DMS114 treated with DMSO at 0.1 percent for 48 hours (cell line): Measurements from ENCODE around the gene DDX5.
"Not testable (repeated sequence)": the region's sequence is repeated elsewhere in the genome, so short reads cannot be mapped to it uniquely, and the experiment has no call there.

Experiments
- DNase-seq: peaks from one replicate; lab custom pipeline; 2025; ENCODE audit not compliant: unreplicated experiment; lab: John Stamatoyannopoulos, UW

Gene DDX5

DNA sequence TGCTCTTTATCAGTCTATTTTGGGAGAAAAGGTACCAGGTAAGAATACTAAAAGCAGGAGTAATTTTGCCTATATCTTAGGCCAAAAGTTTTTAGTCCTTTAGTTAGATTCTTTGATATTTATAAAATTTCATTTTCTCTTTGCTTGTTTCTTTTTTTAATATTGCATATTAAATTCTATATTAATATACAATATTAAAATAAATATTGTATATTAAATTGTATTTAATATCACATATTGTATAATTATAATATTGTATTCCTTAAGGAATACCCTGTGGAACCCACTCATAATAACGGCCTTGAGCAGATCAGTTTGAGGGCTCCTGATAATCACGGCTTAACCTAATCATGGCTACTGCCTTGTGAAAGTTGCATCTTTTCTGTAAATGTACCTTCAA lies 2.6 kb upstream of the DDX5 start:
- DNase-seq = no peak

DNA sequence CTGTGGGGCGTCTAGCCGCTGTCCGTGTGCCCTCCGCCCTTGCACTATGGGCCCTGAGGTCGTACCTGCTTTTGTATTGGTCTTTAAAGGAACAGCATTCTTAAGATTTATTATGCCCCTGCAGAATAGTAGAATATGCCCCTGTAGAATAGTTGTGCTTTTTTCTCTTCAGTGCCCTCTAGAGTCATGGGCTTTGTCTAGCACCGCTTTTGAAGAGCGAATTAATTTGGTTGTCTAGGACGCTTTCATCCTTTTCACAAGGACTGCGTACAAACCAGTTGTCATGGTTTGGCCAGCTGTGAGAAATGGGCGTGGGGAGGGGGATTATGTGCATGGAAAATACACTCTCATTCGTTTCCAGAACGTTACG lies 1.3 kb upstream of the DDX5 start:
- DNase-seq = peak; percentile 45

GRCh38 chr17:64506576-64507412 lies 705 bp upstream of the DDX5 start, which contains the start of gene CEP95:
Gene CEP95 (plus strand): TSS chr17:64506977. CDS start chr17:64507098, 121 bp downstream.
- peak; percentile 97 for DNase-seq

DNA sequence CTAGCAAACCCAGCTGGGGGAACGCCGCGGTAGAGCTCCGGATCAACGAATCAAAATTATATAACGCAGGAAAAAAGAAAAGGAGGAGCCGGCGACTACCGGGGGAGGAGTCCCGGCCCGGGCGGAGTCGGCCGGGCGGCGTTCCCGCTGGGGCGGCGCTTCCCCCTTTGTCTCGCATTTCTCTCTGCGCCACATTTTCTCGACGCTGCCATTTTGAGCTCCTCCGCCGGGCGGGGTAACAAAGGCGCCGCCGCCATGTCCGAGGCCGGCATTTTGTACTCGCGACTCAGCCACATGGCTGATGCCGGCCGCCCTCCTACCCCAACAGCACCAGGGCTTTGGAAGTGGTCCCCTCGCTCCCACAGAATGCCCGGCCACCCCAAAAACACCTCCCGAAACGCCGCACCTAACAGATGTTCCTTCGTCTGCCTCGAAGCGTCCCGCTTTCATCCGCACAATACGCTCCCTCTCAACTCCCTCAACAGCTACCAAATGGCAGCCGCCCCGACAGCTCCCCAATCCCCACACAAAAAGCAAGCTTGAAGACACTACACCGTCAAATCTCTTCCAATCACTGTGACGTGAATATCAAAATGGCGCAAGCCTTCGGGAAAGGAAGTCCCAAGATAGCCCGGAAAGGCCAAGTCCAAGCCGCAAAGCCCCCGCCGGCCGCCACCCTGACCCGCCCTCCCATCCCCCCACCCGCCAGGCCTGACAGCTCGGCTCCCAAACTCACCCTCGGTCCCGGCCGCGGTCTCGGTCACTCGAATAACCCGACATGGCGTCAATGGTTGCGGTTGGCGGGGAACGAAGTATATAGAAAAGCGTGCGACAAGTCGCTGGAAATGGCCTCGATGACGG lies 519 bp downstream of the DDX5 start:
- peak; percentile 69 for DNase-seq

DNA sequence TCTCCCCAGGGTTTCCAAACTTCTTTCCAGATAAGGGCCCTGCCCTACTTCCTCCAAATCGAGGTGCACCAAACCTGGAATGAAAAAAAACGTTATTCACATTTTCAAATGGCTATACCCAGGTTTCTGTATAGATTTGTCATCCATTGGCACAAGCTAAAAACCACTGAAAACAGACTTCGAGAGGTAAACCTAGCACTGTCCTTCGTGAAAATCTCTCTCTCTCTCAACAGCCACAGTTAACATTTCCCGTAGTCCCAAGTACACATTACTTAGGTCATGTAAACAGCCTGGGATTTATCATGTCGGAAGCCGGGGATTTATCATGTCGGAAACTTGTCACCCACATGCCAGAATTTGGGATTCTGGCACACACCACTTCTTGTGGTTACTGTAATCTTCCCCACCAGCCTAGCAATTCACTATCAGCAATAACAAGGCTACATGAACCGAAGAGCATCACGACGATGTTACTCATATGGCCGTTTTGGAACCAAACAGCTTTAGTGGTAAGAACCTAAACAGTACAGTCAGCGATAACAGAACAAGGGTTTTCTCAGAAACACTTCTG lies 1.2 kb downstream of the DDX5 start:
- DNase-seq = no peak

- no peak for DNase-seq
Observed at GRCh38 chr17:64503821-64504768, 2.0 kb downstream of the DDX5 start.

DNA sequence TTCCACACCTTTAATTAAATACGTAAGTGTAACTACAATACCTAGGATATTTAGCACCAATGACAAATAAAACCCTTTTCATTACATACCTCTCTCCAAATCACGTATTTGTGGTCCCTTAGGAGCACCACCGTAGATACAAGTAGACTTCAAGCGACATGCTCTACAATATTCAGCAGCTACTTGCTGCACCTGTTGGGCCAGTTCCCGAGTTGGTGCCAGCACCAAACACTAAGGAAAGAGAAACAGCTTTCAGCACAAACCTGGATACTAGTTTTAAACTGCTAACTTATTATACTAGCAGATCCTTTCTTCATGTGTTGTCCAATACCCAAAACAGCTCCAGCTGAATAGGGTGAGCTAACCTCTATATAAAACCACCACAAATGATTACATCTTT lies 2.7 kb downstream of the DDX5 start:
- no peak for DNase-seq

DNA sequence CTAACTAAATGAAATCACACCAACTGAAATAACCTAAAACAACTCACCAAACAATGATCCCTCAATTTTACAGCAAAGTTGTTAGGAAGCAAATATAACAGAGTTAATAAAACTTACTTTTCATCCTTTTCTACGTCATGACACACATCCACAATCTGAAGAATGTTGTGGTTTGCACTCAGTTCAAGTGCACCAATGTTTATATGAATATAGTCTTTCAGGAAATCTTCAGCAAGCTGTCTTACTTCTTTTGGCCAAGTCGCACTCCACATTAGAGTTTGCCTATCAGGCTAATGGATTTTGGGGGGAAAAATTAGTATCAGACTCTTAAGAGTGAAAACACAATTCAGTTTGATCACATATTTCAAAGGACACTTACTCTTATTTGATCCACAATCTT lies 3.3 kb downstream of the DDX5 start:
- no peak for DNase-seq

GRCh38 chr17:64502021-64502420 lies 4.1 kb downstream of the DDX5 start:
- DNase-seq = no peak

DNA sequence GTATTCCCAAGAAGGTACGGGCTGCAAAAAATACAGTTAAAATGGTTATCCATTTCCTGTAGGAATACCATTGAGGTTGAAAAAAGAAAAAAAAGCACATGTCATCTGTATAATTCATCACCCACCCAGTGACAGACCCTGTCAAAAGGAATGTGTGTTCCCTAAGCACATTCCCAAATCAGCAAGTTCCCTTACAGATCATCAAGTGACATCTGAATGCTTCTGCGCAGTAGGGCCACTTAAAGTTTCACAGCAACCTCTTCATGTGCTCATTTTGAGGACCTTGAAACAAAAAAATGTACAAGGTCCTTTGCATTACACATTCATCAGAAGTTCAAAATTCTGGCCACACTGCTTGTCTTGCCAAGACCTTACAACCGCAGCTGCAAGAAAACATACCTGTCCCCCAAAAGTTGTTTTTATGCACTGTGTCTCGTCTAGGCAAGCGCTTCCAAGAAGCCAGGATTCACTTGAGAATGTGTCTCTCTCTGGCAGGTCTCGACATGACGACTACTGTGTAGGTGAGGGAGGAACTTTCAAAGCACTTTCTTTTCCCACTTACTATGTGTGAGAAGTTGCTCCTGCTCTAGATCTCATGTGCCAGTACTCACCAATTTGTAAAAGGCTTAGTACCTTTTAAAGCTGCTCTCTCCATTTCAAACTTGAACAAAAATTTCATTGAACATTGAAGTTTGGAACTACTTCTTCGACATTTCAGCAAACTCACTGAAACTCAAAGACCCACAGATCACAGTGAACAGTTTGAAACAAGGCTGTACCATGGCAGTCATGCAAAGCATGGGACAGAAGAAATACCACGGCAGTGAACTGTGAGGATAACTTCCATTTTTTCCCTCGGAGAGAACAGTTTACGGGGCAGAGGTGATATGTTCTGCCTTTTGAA lies 5.0 kb downstream of the DDX5 start:
- no peak for DNase-seq

GRCh38 chr17:64500487-64500859 lies 5.6 kb downstream of the DDX5 start:
- no peak for DNase-seq

GRCh38 chr17:64499805-64500486 lies 6.1 kb downstream of the DDX5 start:
- DNase-seq = no peak

GRCh38 chr17:64498308-64499203 lies 7.5 kb downstream of the DDX5 start:
- no peak for DNase-seq

DNA sequence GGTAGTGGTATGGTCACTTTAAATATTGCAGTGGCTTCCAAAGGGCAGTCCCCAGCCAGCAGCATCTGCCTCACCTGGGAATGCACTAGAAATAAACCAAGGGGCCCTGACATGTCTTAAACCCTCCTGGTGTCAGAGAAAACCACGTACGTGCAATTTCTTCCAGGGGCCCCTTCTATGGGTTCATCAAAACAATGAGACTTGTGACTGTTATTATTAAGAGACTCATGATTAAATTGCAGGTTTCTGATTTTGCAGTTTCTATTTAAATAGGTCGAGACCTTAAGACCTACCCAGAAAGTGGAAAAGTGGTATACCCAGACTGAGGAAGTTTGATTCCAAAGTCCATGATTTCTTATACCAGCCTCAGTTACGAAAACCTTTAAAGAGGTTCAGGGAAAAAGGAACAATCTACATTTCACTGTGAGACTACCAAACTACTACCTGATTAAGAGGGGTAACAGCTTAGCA lies 8.5 kb downstream of the DDX5 start:
- DNase-seq = no peak

DNA sequence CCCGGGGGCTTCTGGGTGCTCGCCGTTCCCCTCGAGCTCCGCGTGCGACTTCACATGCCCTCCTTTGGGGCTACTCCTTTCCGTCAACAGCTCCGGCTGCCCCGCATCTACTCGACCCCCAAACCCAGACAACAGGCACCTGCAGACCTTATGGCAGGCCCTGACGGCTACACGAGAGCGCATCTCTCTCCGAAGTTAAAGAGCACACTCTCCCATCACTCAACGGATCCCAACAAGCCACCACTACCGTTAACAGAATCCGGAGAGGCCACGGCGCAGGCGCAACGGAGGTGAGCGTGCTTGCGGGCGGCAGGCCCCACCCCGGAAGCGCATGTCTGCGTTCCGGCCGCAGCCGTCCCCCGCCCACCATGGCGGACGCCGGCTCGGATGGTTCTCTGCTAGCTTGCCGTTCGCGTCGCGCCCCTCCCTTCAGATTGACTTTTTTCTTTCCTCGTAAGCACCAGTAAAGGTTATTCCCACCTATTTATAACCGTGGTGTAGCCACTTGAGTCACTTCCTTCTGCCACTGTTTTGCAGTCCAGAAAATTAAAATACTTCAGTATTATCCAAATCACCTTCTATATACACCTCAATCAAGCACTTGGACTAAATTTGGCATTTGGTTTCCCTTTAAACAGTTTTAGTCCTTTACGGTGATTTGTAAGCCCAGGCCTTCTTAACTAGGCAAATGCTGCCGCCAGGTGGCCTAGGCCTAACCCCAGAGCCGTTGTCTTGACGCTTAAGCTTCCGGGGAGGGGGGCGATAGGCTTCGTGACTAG lies 9.1 kb downstream of the DDX5 start, which contains the start of gene POLG2:
Gene POLG2, minus strand, starts transcription at position 269 of the 779 bp plus-strand sequence. Its CDS starts 86 bp downstream, at position 183.
- peak; percentile 85 for DNase-seq

- no peak for DNase-seq
Observed at GRCh38 chr17:64496348-64496785, 9.7 kb downstream of the DDX5 start.

DNA sequence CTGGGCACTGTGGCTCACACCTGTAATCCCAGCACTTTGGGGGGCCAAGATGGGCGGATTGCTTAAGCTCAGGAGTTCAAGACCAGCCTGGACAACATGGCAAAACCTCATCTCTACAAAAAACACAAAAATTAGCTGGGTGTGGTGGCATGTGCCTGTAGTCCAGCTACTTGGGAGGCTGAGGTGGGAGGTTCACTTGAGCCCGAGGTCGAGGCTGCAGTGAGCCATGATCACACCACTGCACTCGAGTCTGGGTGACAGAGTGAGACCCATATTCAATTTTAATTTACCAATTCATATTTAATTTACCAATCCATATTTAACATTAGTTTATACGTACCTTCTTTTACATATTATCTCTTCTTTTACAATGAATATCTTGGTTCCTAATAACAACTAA lies 10.8 kb downstream of the DDX5 start:
- not testable (repeated sequence) for DNase-seq
